HG03108 (cell line): Measurements from ENCODE around the gene CCDC57.

Experiments
- ATAC-seq: cut with Tn5 transposase; IDR thresholded peaks from one replicate; pipeline ENCODE4 v1.9.1; 2021; ENCODE audit warnings: moderate library complexity; ENCODE audit not compliant: unreplicated experiment

Gene CCDC57

GRCh38 chr17:82129095-82129494 is 83.5 kb downstream of the CCDC57 start:
- ATAC-seq: no peak

DNA sequence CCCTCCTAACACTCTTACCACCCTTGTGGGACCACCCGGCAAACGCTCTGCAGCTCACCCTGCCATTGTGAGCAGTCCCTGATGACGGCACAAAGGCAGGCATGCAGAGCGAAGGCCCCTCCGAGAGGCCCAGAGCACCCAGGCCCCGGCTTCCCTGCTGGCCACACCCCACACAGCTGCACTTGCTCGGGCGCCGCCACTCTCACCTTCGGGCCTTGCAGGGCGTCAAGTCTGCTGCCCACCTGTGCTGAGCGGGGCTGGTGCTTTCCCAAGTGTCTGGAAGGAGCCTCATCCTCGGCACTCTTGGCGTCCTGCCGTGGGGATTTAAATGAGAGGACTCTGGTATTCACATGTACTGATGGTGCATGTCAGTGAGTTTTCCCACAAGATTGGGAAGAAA is 84.4 kb downstream of the CCDC57 start:
- ATAC-seq: no peak

GRCh38 chr17:82127704-82128103 is 84.9 kb downstream of the CCDC57 start:
- ATAC-seq: no peak

DNA sequence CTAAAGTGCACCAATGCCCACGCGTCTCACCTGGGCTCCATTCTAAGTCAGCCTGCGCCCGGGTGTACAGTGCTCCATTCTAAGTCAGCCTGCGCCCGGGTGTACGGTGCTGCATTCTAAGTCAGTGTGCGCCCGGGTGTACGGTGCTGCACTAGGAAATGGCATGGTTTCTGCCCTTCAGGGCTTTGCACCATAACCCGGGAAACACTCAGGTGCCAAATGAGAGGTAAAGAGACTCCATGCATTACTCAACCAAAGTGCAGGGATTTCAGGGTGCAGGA is 85.4 kb downstream of the CCDC57 start:
- no peak for ATAC-seq

DNA sequence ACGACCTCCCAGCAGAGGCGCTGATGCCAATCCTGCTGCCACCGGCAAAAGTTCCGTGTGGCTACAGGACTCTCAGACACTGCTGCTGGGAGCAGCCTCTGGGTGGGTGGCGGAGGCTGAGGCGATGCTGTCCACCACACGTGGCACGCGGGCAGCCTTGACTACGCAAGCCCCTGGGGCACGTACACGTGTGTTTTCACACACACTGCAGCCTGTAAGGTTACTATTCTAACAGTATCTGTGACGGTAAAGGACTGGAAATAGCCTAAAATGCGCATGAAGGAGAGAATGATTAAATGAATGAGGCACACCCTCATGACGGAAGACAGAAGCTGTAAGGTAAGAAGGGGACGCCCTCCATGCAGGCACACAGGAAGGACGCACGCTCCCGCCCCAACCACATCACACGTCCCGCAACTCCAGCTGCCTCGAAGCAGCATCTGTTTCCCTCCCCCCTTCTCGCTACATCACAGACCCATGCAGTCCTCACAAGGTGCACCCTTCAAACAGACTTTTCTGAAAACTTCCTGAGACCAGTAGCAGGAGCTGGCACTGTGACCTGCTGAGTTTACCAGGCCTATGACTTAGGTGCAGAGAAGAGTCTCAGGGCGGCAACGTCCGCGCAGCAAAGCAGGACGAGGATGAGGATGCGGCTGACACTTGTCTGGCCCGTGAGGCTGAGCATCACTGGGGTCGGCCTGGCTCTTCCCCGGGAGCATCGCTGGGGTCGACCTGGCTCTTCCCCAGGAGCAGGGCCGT is 85.9 kb downstream of the CCDC57 start:
- no peak for ATAC-seq

DNA sequence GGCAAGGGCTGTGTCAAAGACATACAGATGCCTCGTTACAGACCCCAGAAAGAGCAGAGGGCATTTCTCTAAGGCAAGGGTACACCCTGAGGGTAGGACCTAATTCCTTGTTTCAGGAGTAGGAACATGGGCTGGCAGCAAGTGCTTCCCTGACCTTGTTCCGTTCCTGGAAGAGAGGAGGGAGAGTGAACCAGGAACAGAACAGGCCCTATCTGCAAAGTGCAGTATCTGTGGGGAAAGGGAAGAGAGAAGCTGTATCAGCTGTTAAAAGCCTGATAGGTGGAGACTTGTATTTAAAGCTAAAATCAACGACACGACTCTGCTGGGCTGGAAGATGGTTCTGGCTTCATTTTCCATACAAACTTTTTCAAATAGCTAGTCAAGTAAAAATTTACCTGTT is 88.5 kb downstream of the CCDC57 start:
- ATAC-seq: no peak

DNA sequence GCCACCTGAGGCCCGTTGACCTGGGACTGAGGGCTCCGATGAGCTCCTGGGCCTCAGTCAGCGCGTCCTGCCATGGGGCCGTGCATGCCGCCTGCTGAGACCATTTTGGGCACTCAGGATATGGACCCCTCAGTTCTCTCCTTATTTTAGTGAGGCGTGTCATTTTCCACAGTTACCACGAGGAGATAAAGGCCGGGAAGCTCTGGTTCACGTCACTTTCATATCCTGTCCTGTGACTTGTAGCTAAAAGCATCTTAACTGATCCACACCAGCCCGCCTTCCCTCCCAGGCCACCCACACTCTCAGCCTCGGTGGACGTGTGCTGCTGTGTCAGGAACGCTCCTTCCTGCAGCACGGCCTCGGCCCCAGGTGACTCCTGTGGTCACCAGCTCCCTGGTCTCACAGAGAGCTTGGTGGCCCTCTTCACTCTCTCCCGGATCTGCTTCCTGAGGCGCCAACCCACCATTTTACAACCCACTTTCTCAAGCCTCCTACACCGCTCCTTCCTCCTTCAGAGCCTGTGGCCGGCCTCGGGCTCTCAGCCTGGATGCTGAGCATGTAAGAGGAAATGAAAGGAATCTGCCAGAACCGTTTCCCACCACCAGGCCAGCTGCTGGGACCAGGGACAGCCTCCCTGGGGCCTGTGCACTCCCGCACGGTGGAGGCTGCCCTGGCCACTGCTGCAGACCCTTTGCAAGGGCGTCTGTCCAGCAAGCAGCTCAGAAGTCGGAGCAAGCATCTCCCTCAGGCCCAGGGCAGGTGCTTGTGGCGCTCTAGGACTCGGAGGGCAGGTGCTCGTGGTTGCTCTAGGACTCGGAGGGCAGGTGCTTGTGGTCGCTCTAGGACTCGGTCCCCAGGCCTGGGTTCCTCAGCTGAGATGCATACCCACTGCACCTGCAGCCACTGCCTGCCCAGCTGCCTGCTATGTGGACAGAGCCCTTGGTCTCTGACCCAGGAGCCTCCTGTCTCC is 90.7 kb downstream of the CCDC57 start:
- no peak for ATAC-seq

GRCh38 chr17:82121246-82121645 is 91.4 kb downstream of the CCDC57 start:
- no peak for ATAC-seq

DNA sequence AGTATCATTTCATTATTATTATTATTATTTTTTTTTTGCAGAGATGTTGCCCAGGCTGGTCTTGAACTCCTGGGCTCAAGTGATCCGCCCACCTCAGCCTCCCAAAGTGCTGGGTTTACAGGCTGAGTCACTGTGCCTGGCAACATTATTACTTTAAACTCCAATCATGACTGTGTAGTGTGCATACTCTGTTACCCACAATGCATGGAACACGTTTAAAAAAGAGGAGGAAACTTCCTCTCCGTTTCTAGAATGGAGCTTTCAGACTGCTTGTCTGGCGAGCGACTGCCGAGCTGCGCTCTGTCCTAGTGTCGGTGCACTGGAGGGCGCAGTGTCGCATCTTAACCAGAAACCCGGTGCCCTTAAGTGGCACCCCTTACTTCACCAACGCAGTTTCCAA is 92.5 kb downstream of the CCDC57 start:
- ATAC-seq: no peak

DNA sequence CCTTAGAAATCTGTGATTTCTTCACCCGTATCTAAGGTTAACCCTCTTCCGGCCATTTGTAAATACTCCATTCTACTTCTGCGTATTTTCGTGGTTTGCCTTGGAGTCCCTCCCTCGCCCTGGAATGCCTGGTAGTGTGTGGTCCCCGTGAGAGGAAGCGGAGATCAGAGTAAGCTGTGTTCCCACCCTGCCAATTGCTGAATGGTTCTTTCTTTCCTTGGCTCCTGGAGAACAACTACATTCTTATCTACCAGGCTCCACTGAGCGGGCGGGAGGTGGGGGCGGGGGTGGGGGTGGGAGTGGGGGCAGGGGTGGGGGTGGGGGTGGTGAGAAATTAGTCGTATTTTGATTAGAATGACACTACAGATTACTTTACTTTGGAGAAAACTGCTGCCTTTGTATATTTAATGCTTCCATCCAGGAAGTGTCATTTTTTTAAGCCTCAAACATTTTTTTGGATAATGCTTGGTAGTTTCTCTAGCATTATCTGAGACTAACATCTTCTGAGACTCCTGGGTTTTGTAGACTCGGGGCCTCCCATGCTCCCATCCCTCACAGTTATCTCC is 93.7 kb downstream of the CCDC57 start:
- no peak for ATAC-seq

- ATAC-seq: no peak
Observed at GRCh38 chr17:82118168-82118814, 94.4 kb downstream of the CCDC57 start.

- ATAC-seq: no peak
Observed at GRCh38 chr17:82117139-82118090, 95.2 kb downstream of the CCDC57 start.

DNA sequence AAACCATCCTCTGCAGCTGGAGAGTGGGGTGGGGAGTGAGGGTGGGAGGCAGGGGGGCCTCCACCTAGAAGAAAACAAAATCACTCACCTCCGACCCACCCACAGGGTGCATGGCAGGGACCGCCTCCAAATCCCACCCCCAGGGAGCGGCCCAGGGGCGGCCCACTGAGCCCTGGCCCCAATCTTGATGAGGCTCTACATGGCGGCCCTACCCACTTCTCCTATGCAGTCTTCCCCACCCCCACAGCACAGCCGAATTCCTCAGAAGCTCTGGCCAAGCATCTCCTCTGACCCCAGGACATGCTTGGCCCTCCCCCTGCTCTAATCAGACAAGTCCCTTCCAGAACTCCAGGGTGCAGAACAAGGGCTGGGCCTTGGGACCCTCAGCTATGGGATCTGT is 96.4 kb downstream of the CCDC57 start:
- ATAC-seq: no peak

GRCh38 chr17:82114872-82115271 is 97.8 kb downstream of the CCDC57 start:
- no peak for ATAC-seq

DNA sequence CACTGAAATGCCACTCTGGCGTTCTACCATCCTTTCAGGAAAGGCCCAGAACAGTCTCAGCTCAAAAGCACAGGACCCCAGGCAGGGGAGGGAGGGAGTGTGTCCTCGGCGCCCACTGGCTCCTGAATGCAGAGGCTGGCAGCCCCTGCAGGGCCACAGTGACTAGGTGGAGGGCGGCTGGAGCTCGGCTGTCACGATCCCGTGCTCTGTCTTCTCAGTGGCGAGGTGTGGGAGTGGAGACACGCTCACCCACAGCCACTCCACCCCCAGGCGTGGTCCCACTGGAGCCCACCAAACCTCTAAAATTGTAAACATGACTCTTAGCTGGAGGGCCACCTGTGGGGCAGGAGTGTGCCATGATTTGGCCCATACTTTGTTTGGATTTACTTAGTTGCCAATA is 98.2 kb downstream of the CCDC57 start:
- ATAC-seq: no peak

GRCh38 chr17:82113941-82114340 is 98.7 kb downstream of the CCDC57 start:
- ATAC-seq: no peak

- no peak for ATAC-seq
Observed at GRCh38 chr17:82113422-82113821, 99.2 kb downstream of the CCDC57 start.

DNA sequence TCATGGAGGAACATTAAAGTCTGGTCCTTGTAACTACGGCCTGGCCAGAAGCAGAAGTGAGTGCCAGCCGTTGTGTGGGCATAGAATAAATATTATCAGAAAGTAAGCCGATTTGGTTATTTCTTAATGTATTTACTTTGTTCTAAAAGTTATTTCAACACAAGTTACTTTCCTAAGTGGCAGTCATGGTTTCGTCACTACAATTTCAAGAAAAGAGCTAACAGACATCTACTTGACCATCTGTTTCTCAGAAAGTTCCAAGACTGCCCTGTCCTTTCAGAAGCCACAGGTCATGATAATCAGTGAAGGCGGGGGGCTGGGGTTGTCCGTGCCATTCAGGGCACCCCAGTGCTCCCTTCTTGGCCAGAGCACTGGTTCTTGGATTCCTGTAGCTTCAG is 99.7 kb downstream of the CCDC57 start:
- ATAC-seq: no peak

DNA sequence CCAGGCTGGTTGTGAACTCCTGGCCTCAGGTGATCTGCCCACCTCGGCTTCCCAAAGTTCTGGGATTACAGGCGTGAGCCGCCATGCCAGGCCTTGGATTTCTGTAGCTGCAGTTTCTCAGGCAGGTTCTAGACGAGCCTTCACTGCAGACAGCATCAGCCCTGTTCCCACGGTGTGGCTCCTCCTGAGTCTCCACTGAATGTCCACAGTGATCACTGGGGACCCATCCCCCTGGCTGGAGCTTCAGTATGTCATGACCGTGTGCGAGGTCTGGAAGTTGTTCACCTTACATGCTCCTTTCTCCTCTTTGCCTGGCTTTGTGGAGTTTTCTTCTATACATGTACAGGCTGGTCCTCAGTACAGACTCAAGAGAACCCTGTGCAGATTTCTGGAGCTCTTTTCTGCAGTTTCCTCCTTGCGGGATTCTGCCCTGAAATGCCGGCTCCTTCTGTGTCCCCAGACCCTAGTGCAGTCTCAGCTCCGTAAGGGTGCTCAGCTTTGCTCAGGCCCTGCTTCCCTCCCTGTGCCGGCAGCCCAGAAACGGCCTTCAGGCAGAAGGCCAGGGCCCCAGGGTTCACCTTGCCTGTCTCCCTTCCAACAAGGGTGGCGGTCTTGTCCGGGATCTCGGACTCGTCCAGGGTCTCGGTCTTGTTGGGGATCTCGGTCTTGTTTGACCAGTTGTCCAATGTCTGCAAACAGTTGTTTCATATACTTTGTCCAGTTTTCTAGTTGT is 100.3 kb downstream of the CCDC57 start:
- ATAC-seq: no peak

GRCh38 chr17:82110298-82110697 is 102.3 kb downstream of the CCDC57 start:
- ATAC-seq: no peak
